ENCODE data around the gene PTGER2.

The PTGER2 gene

DNA sequence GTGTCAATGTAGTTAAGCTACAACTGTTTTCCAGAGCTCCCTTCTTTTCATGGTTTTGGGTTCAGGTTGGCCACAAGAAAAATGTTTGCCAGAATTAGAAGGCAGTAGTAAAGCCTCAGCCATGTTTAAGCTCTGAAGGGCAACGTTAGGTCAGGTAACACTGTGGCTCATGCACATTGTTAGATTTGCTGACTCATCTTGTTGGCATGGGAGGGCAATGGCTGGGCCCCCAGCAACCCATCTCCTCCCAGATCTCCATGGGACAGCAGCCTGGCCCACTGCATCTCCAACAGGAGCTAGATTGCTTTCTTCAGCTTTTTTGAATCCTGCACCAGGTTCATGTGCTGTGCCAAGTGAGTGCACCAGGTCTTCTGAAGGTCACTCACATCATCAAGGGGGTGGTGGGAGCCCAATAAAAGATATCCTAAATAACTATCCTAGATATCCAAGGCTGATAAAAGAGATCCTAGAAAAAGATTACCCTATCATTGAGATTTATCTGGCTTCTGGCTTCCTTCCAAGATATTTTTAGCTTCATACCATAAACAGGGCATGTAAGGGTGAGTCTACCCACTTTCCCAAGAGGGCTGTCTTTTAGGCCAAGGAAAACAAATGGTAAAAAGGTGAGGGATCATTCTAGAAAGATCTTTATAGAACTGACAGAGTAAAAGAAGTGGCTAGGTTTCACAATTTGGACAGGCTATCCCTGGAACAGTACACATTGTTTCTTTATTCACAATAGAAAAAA lies 28.9 kb downstream of the PTGER2 start:
- DNase-seq = no peak

DNA sequence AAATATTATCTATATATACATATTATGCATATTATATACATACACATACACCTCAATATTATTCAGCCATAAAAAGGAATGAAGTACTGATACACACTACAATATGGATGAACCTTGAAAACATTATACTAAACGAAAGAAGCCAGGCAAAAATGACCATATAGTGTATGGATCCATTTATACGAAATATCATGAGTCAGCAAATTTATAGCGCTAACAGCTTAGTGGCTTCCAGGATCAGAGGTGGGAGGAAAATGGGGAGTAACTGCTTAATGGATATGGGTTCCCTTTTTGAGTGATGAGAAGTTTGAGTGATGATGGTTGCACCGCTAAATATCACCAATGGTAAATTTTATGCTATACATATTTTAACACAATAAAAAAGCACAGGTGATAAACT lies 32.7 kb downstream of the PTGER2 start:
- DNase-seq = no peak

DNA sequence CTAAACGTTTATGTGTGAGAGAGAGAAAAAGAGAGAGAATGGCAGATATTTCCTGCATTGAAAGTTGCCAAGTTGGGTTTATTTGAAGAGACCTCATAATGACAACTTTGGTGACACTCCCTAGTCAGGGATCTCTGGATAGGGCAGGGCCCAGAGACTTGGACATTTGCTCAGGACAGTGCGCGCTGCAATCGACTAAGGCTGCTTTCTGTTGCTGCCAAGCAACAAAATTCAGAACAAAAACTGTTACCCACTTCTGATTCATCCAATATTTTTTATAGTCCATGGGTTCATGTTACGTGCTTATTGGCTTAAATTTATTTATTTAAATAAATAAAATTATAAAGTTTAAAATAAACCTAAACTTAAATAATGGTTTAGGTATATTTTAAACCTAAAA lies 34.2 kb downstream of the PTGER2 start:
- no peak for DNase-seq

DNA sequence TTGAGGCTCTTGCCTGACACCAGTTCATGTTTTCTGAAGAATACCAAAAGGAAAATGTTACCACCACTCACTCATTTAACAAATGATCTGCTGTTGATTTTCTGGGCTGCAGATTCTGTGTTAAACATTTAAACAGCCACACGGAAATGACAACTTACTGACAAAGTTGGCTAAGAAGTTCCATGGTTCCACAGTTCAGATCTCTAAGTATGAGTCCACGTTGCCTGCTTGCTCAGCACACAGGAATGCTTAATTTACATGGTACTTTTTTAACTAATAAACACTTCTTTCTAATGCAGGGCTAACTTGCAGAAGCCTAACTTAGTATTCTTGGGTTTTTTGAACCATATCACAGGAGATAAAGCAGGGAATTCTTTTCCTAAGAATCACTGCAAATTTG lies 34.7 kb downstream of the PTGER2 start:
- DNase-seq = no peak

DNA sequence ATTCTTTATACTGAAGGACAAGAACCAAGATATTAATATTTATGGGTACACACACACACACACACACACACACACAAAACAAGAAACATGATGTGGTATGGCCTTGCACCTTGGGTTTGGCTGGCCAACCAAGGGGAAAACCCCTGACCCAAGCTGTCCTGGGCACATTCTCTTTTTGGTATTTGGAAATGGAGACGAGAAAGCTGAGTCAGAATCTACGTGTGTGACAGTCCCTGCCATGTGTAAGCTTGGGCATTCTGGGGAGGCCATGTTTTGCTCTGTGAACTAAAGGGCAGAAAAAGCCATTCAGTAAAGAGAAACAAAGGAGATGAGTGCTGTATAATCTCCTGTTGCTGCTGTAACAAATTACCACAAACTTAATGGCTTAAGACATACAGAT lies 35.6 kb downstream of the PTGER2 start:
- DNase-seq = no peak

DNA sequence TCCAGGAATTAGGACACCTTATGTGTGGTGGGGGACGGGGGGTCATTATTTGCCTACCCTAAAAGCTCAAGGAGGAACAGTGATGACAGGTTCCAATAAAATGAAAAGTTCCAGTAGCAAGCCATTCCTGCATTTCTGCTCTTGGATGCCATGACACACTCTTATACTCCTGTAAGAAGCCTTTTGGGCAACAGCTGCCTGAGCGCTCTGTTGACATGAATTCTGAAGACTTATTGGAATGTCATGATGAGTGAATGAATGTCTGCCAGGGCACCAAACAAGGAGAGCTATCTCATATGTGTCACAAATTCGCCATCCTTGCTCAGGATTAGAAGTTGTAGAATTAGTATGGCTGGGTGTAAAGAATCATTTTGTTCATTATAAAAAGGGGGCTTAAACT lies 36.3 kb downstream of the PTGER2 start:
- no peak for DNase-seq

DNA sequence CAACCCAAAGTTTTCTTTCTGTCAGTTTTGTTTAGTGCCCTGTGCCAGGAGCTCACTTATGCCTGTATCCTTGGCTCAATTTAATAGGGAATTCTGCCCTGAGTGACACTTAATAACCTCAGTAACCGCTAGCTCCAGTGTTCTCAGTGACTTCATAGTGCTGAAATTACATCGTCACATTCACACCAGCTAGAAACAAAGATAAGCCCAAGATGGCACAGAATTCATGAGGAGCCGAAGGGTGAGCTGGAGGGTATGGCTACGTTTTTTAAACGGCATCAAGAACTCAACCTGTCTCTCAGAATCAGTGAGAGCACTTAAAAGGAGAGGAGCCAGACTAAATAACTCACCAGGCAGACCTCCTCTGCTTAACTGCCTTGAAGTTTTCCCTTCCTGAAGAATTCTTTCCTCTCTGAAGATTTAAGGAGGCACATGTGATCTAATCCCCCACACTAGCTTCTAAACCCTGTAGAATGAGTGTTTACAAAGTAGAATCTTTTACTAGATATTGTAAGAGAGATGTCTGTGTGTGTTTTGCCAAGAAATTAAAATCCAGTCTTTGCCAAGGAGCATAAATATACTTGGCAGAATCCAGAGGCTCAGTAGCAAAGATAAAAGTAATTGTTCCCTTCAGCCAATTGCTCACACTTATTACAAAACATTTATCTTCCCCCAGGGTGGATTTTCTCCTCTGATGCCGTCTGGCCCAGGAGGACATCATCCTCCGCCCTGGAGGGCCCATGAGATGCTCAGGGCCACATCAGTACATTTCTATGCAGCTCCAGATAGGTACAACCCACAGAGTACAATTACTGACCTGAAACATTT lies 37.3 kb downstream of the PTGER2 start:
- DNase-seq = no peak

DNA sequence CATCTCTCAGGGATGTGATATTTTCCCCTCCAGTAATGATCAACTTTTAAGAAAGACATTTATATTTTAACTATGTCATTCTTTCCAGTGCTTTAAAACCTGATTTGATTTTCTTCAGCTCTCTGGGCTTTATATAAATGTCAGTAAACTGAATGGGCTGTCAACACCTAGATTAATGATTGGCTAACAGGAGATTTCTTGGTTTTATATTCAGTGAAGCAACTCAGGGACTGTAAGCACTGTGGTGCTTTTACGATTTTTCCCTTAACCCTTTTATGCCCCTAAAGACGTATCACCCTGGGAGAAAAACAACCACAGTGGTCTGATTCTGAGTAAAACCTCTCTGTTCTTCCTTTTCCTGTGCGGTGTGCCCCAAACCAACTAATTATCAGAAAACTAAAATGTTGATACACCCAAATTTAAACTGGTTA lies 38.0 kb downstream of the PTGER2 start:
- DNase-seq = no peak

DNA sequence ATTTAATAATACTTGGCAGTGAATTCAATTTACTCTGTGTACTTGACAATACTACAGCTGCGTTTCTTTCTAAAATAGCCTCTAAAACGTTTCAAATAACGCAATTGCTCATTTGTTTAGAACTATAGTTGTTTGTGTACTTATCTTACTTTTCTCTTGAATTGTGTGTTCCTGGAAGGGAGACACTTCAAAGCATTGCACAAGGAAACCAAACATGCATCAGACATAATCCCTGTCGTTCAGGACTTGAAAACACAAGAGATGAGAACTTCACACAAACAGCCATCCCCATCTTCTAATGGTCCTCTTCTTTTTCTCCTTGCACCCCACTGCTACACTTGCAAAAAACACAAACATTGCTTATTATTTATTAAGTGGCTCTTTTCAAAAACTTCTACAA lies 38.5 kb downstream of the PTGER2 start:
- no peak for DNase-seq

DNA sequence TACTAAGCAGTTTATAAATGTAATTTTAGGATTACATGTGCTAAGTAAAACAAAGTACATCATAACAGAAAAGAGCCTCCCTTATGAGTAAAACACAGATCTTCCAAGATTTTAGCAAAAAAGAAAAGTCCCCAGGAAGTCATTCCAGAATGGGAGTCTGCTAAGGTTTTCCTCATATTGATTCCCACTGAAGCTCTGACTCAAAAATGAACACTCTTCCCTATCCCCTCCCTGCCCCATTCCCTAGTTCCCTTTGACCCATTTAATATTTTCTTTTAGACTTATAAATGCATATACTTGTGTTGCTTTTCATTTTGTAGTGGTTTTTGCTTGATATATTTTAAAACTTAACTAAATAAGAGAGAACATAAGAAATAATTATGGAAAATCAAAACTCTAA lies 40.1 kb downstream of the PTGER2 start:
- DNase-seq = no peak

DNA sequence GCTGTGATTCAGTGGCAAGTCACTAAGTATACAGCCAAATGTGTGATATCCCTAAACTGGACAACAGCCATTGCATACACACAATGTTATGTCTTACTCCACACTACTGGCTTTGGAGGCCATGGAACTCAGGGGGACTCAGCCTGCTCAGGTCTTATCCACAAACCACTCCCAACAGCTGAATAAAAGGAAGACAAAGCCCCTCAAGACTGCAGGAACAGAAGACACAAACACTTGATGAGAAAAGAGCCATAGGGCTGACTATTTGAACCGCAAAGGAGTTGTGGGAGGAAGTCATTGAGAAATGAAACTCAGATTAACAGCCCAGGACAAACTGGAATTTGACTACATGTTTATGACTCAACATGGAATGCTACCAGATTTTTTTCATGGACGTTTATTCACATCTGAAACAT lies 40.9 kb downstream of the PTGER2 start:
- DNase-seq = no peak

DNA sequence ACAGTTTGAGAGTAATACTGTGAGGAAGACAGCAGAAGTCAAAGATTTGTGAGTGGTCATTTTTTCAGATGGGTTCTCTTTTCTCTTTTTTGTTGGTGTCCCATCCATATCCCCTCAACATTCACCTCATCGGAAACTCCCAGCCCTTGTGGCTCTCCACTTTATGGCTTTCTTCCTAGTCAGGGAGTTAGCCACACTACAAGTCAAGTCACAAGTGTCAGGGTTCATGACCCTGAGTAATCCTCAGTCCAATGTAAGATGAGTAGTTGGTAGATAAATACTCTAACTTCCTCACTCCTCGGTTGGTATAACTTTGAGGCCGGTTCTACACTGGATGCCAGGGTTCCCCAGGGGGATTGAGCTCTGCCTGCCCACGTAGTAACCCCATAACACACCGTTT lies 41.4 kb downstream of the PTGER2 start:
- DNase-seq = no peak

DNA sequence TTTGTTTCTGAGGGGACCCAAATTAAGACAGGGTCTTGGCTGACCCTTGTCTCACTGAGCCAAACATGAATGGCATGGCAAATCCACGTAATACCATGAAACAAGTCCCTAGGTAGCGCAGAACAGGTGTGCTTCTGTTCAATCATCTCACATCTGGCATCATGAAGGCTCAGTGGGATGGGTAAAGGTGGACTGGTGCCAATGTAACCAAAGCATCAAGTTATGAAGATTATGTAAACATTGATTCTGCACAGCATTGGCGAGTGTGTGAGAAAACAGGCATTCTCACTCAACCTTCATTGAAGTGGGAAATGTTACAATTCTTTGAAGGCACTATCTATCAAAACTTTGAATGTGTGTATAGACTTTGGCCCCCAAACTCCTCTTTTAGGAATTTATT lies 41.9 kb downstream of the PTGER2 start:
- no peak for DNase-seq

DNA sequence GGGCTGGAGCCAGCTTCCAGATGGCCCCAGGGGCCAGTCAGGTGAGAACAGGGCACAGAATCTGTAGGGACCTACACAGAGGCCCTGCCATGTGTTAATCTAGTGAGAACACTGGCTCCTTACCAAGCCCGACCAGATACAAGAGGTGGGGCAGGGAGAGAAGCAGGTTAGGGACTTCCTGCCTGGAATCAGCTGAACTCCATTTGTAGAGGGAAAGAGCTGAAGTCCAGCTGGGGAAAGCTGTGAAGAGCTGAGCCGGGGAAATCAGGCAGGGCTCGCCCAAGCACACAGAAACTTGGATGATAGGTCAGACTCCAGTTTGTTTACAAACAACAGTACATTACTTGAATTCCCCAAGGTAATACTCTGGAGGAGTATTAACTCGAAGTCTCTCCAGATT lies 46.7 kb downstream of the PTGER2 start:
- DNase-seq = no peak

DNA sequence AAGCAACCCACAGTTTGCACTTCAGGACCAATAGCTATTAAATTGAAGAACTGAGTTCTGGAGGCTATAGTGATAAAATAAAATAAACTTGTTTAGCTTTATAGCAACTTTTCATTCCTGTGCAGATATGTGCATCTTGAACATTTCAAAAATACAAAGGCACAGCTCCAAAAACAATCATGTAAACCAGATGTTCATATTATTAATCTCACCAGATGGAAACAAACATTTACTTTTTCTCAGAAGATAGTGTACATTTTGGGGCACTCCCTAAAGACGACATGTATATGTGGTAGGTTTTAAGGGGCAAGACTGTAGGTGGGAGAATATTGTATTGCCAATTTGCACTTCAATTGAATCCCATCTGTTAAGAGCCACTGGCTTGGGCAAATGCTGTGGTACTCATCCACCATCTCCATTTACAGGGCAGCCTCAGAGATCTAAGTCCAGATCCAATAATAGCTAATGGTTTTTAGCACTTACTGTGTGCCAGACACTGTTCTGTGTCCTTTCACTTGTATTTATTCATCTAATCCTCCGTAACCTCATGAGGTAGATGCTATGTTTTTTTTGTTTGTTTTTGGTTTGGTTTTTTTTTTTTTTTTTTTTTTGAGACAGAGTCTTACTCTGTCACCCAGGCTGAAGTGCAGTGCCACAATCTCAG lies 49.1 kb downstream of the PTGER2 start:
- DNase-seq = no peak

DNA sequence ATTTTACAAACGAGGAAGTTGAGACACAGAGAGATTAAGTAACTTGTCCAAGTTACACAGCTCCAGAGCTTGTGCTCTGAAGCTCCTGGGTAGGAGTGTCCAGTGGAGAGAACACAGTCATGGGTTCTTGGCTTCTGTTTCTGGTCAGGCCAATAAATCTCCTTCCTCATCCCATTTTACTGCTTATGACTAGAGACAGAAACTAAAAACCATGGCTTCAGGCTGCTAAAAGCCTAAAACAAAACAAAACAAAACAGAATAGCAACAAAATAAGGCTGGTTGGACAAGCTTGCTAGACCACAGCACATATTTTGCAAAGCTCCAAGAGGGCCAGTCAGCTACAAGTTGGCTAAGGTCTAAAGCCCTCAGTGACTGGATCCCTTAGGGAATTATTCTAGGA lies 49.8 kb downstream of the PTGER2 start:
- DNase-seq = no peak

DNA sequence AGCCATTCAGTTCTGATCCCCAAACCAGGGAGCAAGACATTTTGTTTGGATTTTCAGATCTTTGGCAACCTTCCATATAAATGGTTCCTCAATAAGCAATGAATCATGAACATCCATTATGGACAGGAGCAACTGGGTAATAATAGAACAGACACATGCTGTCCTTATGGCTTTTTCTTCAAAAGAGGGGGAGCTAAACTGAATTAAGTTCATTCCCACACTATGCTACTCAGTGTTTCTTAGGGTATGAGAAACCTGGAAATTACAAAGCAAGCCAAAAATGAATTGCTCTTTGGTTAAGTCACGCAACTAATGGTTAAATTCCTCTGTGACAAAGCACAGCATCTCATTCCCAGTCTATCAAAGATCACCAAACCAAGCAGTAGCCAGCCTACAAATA lies 51.0 kb downstream of the PTGER2 start:
- no peak for DNase-seq

DNA sequence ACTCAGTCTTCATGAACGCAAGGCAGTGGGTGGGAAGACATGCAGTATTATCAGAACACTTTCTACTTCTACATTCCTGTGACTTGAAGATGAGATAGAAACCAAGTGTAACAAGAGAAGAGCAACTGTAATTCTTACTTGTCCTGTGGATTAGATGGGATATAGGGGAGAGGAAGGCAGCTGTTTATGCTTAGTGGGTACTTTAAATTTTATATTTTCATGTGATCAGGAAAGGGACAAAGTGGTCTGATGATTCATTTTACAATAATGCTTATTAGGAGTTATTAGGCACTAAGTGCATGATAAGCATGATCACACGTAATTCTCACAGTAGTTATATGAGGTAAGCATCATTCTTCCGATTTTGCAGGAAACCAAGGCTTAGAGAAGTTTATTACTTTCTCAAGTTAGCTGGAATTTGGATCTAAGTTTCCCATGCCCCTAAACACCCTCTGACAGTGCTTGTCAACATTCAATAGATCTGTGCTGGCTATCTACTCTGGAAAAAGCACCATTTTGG lies 52.7 kb downstream of the PTGER2 start:
- no peak for DNase-seq

DNA sequence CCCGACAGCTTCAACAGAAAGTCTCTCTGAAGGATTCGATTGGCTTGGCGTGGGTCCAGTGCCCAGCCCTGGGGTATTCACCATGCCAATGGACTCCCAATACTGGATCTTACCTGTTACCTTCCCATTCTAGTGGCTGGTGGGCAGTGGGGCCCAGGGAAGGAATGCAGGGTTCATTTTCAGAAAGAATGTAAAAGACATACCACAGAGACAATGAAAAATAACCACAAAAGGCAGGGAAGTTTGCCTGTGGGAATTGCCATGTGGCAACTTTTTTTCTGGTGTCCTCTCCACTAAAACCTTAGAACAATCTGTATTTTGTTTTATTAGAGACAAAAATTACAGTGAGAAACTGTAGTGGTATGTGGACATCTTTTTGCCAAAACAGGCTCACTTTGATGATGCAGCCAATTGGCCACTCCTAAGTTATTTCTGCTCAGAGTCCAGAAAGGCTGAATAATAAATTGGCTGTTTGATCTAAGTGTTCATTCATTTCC lies 55.2 kb downstream of the PTGER2 start:
- no peak for DNase-seq

DNA sequence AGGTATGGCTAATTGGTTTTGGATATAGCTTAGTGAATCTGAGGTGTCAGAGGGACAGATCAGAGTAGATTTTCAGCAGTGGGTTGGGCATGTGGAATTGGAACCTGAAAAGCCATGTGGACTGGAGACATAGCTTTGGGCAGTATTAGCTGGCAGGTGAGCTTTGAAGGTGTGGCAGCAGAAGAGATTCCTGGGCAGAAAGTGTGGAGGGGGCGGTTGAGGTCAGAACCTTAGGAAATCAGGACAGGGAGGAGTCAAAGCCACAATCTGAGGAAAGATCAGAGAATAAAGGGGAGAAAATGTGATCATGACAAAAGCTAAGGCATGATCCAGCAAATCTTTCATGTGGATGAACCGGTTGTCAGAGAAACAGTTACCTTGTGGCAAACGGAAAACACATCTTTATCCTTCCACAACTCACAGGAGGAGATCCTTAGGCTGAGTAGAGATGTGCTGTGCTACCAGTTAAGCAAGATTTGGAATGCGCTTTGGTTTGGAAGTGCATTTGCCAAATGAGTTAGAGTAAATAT lies 56.4 kb downstream of the PTGER2 start:
- no peak for DNase-seq

DNA sequence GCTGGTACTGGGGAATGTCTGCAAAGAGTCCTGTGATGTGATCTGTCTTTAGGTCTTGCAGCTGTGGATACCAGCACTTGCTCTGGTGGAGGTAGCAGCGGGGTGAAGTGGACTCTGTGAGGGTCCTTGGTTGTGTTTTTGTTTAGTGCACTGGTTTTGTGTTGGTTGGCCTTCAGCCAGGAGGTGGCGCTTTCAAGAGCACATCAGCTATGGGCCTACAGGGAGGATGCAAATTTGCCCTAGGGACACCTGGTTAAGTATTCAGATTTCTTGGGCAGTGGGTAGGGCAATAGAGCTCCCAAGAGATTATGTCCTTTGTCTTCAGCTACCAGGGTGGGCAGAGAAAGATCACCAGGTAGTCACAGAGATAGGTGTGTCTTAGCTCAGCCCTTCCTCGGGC lies 63.8 kb downstream of the PTGER2 start:
- DNase-seq = no peak

Data from stimulated activated naive CD4-positive, alpha-beta T cell treated with Interleukin-2 at 50 U/mL for 16 hours (primary cell).